NCI-H82 treated with DMSO at 0.1 percent for 48 hours (cell line): ENCODE results near the gene CDK7.
"Not testable (repeated sequence)": the region's sequence is repeated elsewhere in the genome, so short reads cannot be mapped to it uniquely, and the experiment has no call there.

Source experiments
- DNase-seq: peaks from one replicate; lab custom pipeline; 2025; ENCODE audit not compliant: unreplicated experiment; lab: John Stamatoyannopoulos, UW

The CDK7 gene

DNA sequence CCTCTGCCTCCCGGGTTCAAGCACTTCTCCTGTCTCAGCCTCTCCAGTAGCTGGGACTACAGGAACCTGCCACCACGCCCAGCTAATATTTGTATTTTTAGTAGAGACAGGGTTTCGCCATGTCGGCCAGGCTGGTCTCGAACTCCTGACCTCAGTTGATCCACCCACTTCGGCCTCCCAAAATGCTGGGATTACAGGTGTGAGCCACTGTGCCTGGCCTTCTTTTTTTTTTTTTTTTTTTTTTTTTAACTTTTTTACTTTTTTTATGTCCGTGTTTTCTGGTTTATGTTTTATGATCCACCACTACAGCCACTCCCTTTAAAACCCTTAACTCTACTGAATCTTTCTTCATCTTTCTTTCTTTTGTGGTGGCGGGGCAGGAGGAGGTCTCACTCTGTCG lies 2.0 kb downstream of the CDK7 start:
- DNase-seq = not testable (repeated sequence)

DNA sequence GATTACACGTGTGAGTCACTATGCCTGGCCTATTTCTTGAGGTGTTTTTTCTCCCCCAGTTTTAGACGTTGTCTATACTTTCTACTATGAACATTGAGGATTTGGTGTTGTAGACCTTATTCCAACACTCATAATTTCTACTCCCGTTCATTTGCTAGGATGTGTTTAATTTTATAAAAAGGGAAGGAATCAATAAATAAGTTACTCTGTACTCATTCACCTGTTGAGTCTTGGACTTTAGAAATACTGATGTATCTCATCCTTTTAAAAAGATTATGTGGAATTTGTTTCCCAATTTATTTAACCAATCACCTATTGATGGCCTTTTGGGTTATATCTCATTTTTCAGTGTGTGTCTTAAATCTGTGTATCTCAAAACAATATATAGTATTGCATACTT lies 3.2 kb downstream of the CDK7 start:
- DNase-seq = no peak

DNA sequence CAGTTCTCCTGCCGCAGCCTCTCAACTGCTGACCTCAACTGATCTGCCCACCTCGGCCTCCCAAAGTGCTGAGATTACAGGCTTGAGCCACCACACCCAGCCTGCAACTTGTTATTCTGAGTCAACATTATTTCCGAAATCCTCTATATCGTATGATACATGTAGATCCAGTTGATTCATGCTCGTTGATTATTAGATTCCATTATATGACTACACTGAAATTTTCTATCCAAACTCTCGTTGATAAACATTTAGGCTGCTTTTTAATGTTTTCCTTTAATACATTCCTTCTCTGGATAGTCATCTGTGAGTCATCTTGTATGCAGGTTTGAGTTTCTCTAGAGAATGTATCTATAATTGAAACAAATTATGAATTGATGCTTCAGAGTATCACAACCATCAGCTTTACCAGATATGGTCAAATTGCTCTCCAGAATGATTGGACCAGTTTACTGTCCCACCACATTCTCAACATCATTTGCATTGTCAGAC lies 4.1 kb downstream of the CDK7 start:
- no peak for DNase-seq

DNA sequence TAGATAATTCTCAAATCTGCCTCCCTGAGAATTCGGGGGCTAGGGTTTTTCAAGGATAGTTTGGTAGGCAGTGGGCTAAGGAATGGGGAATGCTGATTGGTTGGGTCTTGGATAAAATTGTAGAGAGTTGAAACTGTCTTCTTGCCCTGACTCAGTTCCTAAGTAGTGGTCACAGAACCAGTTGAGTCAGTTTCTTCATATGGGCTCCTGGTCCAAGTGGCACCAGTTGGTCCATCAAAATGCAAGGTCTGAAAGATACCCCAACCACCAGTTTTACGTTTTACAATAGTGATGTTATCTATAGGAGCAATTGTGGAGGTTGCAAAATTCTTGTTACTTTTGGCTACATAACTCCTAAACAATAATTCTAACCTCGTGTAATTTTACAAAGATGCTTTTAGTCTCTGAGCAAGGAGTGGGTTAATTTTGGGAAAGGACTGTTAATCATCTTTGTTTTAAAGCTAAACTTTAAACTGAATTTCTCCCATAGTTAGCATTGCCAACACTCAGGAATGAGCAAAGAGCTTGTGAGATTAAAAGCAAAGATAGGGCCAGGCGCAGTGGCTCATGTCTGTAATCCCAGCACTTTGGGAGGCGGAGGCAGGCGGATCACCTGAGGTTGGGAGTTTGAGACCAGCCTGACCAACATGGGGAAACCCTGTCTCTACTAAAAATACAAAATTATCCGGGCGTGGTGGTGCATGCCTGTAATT lies 7.7 kb downstream of the CDK7 start:
- no peak for DNase-seq

DNA sequence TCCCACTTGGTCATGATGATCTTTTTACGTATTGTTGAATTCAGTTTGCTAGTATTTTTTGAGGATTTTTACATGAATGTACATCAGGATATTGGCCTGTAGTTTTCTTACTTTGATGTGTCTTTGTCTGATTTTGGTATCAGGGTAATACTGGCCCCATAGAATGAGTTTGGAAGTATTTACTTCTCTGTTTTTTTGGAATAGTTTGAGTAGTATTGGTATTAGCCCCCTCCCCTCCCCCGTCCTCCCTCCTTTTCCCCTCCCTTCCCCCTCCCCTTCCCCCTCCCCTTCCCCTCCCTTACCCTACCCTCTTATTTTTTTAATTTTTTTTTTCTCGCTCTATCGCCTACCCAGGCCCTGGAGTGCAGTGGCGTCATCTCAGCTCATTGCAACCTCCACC lies 10.3 kb downstream of the CDK7 start:
- DNase-seq = no peak

DNA sequence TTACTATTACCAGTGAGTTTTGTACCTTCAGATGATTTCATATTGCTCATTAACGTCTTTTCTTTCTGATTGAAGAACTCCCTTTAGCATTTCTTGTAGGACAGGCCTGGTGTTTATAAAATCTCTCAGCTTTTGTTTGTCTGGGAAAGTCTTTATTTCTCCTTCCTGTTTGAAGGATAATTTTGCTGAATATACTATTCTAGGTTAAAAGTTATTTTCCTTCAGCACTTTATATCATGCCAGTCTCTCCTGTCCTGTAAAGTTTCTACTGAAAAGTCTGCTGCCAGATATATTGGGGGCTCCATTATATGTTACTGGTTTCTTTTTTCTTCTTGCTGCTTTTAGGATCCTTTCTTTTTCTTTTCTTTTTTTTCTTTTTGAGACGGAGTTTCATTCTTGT lies 13.3 kb downstream of the CDK7 start:
- DNase-seq = no peak

DNA sequence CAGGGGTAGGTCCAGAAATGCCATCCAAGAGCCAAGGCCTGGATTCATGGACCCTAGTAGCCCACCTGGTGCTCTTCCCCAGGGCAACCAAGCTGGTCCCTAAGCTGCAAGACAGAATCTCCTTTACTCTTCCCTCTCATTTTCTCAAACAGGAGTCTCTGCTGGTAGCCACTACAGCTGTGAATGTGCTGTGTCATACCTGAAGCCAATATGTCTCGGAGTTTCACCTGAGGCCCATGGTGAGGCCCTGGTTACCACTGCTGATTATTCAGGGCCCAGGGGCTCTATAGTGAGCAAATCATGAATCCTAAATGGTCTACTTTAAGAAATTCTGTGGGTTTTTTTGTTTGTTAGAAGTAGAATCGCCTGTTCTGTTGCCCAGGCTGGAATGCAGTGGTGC lies 15.9 kb downstream of the CDK7 start:
- no peak for DNase-seq

DNA sequence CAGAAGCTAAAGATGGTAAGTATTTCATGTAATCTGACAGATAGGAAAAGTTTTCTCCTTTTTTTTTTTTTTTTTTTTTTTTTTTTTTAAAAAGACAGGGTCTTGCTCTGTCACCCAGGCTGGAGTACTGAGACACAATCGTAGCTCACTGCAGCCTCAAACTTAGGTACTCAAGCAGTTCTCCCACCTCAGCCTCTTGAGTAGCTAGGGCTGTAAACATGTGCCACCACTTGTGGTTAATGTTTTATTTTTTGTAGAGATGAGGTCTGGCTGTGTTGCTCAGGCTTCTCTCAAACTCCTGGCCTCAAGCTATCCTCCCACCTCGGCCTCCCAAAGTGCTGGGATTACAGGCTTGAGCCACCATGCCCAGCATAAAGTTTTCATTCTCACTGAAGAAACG lies 17.8 kb downstream of the CDK7 start:
- no peak for DNase-seq

DNA sequence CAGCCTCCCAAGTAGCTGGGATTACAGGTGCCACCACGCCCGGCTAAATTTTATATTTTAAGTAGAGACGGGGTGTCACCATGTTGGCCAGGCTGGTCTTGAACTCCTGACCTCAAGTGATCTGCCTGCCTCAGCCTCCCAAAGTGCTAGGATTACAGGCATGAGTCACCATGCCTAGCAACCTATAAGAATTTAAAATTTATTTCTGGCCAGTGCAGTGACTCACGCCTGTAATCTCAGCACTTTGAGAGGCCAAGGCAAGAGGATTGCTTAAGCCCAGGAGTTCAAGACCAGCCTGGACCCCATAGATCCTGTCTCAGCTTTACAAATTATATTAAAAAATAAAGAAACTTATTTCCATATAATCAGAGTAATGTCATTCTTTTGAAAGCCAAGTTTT lies 21.3 kb downstream of the CDK7 start:
- not testable (repeated sequence) for DNase-seq

DNA sequence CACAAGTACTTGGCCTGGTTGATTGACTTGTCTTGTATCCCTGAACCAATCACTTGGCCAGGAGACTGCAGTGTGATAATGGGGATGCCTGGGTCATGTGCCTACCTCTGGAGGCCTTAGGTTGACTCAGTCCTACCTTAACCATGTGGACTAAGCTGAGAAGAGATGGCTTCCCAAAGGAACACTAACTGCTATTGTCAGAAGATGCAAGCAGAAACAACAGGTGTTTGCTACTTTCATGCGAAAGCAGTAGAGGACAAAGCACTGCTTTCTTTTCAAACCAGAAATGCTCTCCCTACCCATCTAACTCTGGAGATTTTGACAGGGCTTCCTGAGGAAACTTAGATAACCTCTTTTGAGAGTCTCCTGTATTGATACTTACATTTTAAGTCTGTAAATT lies 22.9 kb downstream of the CDK7 start:
- no peak for DNase-seq

DNA sequence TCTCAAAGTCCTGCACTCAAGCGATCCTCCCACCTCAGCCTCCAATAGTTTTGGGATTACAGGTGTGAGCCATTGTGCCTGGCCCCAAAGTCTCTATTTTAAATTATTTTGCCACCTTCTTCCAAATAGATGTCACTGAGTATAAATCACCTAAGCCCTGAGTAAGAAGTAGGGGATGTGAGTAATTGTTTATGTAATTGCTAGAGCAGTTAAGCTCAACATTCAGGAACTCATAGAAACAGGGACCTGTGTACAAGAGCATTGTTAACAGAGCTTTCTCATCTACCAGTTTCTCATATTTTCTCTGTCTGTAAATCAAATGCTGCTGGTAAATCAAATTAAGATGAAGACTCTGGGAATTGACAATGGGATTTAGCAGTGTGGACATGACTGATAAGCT lies 26.3 kb downstream of the CDK7 start:
- DNase-seq = no peak

DNA sequence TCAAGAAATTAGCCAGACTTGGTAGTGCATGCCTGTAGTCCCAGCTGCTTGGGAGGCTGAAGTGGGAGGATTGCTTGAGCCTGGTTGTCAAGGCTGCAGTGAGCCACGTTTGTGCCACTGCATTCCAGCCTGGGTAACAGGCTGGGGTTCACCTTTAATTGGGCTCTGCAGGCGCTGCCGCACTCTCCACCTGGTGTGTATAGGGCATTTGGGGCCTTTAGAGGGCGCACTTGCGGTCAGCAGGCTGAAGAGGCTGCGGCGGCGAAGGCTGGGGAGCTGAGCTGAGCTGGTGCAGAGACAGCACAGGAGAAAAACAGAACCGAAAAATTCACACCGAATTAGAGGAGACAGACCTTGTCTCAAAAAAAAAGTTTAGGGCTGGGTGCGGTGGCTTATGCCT lies 31.2 kb downstream of the CDK7 start:
- DNase-seq = no peak

DNA sequence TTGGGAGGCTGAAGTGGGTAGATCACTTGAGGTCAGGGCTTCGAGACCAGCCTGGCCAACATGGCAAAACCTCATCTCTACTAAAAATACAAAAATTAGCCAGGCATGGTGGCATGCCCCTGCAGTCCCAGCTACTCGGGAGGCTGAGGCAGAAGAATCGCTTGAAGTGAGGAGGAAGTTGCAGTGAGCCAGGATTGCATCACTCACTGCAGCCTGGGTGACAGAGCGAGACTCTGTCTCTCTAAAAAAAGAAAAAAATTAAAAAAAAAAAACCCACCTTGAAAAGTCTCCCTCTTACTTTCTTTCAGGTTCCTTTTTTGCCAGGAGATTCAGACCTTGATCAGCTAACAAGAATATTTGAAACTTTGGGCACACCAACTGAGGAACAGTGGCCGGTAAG lies 34.2 kb downstream of the CDK7 start:
- no peak for DNase-seq

DNA sequence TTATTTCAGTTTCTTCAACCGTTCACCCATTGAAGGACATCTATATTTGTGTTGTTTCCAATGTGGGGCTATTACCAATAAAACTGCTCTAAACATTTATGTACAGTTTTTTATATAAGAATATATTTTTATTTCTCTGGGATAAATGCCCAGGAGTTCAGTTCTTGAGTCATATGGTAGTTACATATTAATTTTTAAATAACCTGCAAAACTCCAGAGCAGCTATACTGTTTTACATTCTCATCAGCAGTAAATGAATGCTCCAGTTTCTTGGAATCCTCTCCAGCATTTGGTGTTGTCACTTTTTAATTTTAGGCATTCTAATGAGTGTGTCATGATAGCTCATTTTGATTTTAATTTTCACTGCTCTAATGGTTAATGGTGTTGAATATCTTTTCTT lies 36.2 kb downstream of the CDK7 start:
- no peak for DNase-seq

DNA sequence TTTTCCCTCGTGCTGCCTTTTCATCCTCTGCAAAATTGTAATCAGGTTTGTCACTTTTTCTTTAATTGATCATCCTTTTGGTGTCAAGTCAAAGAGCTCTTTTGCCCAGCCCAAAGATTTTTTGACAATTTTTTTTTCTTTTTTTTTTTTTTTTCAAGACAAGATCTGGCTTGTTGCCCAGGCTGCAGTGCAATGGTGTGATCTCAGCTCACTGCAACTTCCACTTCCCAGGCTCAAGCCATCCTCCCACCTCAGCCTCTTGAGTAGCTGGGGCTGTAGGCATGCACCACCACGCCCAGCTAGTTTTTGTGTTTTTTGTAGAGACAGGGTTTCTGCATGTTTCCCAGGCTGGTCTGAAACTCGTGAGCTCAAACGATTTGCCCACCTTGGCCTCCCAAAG lies 36.7 kb downstream of the CDK7 start:
- no peak for DNase-seq

DNA sequence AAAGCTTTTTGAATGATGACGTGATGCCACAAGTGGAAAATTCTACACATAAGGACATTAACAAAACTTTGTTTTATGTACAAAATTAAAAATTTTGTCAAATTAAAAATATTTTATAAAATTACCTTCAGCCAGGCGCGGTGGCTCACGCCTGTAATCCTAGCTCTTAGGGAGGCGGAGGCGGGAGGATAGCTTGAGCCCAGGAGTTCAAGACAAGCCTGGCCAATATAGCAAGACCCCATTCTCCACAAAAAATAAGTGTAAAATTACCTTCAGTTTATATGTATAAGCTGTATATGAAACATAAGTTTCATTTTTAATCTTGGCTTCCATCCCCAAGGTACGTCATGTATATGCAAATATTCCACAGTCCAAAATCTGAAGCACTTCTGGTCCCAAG lies 40.9 kb downstream of the CDK7 start:
- no peak for DNase-seq

DNA sequence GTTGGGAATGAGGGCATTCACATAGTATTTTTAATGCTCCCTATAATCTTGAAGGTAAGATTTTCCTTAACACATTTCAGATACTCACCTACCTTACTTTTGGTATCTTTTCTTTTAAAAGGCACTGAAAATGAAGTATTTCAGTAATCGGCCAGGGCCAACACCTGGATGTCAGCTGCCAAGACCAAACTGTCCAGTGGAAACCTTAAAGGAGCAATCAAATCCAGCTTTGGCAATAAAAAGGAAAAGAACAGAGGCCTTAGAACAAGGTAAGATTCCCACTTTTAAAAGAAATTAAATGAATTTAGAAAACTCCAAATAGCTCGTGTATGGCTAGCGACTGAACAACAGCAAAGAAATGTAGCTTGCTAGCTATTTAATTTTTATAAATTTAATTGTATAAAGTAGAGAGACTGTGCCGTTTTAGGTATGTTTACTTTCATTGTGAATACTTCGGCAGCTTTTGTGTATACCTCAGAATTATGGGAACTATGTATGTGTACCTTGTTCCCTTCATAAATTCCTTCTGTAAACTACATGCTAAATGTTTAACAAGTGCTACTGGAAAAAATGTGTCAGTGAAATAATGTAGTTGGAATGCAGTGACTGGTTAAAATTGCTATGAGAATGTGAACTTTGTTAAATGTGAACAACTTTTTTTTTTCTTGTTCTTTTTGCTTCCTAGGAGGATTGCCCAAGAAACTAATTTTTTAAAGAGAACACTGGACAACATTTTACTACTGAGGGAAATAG lies 41.9 kb downstream of the CDK7 start:
- no peak for DNase-seq

DNA sequence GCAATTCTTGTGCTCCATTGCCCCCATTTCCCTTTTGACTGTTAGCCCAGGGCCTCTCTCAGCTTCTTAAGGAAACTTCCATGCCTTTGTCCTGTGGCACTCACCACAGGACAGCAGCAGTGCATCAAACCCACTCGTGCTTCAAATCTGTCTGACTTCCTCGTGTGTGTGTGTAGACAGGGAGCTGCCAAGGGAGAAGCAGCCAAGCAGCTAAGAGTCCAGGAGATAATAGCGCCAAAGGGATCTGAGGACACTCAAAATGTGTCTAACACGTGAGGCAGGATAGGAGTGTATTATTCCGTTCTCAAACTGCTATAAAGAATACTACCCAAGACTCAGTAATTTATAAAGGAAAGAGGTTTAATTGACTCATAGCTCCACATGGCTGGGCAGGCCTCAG lies 44.8 kb downstream of the CDK7 start:
- no peak for DNase-seq

DNA sequence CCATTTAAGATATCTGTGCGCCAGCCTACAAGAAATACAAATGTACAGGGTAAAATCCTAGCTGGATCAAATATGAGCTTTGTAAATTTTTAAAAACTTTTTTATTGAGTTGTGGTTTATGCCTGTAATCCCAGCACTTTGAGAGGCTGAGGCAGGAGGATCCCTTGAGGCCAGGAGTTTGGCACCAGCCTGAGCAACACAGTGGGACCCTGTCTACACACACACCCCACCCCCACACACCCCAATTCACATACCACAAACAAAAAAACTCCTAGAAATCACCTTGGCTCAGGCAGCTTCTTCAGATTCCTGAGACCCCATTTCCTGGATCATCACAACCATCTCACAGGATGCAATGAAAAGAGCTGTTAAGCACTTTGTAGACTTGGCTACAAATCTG lies 46.4 kb downstream of the CDK7 start:
- no peak for DNase-seq

DNA sequence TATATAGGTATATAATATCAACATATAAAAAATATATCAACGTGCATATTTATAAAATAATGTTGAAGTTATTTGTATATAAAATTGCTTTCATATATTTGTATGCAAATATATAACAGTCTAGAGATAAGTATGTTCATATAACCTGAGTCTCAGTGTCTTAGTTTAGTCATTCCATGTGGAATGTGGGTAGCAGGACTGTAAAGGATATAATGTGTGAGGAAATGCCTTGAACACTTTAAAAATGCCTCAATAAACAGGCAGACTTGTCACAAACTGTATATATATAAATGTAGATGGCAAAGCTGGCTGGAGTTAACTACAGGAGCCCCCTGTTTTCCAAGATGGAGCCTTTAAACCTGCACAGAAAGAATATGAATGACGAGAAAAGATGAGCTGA lies 49.5 kb downstream of the CDK7 start:
- no peak for DNase-seq

DNA sequence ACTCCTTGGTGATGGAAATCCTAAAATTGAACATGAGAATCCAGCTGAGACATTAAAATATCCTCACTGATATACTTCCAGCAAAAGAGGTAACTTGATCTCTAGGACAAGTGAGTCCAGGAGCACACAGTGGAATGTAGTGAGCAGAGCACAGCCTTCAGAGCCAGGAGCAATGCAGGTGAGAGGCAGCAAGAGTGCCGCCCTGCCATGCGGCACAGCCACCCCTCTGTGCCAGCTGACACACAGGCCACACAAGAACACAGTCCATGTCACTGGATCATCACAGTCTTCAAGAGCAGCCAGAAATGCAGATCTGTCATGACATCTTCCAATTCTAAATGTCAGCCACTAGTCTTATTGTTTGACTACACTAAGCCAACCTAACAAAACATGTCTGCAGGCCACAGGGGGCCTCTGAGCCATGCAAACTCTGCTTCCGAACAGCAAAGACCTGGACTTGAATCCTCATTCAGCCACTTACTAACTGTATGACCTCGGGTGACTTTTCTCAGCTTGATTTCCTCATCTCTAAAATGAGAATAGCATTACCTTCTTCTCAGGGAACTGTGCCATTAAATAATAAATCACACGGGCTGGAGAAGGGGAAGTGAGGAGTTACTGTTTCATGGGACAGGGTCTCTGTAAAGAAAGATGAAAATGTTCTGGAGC lies 50.9 kb downstream of the CDK7 start:
- no peak for DNase-seq

DNA sequence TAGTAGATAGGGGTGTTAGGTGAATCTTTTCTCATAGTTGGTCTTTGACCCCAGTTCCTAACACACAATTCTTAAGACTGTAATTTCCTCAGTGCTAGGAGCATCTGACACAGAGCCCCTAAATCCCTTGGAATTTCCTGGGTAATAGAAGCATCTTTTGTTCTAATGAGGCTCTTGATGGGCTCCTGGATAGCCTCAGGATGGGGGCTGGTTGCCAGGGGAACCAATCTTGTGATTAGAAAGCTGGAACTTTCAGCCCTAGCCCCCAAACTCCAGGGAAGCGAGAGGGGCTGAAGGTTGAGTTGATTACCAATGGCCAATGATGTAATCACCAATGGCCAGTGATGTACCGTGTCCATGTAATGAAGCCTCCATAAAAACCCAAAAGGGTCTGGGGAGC lies 53.4 kb downstream of the CDK7 start:
- DNase-seq = no peak
